Measurements from ENCODE around the gene IL32. TPM values are rescaled to one million over a fixed set of nuclear protein-coding genes. Genes with fewer than 3 reads are reported as not detected.
A peak's percentile ranks its signal among the peaks of the same experiment; 100 is the strongest.

Gene IL32
- total RNA-seq, 2 donors from 2014 or later, result 2.0 to 4.0 TPM

DNA sequence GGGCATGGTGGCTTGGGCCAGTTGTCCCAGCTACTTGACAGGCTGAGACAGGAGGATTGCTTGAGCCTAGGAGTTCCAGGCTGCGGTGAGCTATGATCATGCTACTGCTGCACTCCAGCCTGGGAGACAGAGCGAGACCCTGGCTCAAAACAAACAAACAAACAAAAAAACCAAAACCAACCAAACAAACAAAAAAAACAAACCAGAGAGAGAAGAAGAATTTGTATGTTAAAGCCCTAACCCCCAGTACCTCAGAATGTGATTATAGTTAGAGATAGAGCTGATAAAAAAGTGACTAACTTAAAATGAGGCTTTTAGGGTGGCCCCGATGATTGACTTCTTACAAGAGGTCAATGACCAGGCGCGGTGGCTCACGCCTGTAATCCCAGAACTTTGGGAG lies 20.7 kb upstream of the IL32 start:
- Histone ChIP-seq H3K9ac (ENCODE audit: extremely low read depth, low read length, poor library complexity, severe bottlenecking) (no peak overlapping the region), H3K4me1 (ENCODE audit: control insufficient read depth, insufficient read depth, low read length) (no peaks in the 10 kb centered on the region), H3K9me3 (ENCODE audit: control insufficient read depth, low read length) (no peaks in the 10 kb centered on the region), H3K27ac (ENCODE audit: low read depth, low read length) (no peak overlapping the region), H3K36me3 (ENCODE audit: control insufficient read depth, insufficient read depth, low read length) (no peaks in the 10 kb centered on the region), H3K27me3 (ENCODE audit: control insufficient read depth, insufficient read depth, low read length, poor library complexity, severe bottlenecking) (peaks cover 59% of the 10 kb centered on the region), H3K4me3 (ENCODE audit: low read length) (no peak overlapping the region)
- peak overlapping the region; percentile 63 for H3K4me3 Mint-ChIP-seq
- DNase-seq, result no peak
- H3K4me1 Mint-ChIP-seq, result peaks cover 4% of the 10 kb centered on the region
- H3K27ac Mint-ChIP-seq, result no peak overlapping the region
- H3K27me3 Mint-ChIP-seq (ENCODE audit: insufficient read depth), result peaks cover 53% of the 10 kb centered on the region
- H3K9me3 Mint-ChIP-seq, result no peaks in the 10 kb centered on the region
- 91 to 100% methylated on average over 2 to 5 of the region's 6 CpGs for WGBS, 2 experiments (ENCODE audit: insufficient coverage in 1 of 2, insufficient read length in 1 of 2)
- H3K36me3 Mint-ChIP-seq (ENCODE audit: low read depth), result no peaks in the 10 kb centered on the region
- TF ChIP-seq, protein P1, sequence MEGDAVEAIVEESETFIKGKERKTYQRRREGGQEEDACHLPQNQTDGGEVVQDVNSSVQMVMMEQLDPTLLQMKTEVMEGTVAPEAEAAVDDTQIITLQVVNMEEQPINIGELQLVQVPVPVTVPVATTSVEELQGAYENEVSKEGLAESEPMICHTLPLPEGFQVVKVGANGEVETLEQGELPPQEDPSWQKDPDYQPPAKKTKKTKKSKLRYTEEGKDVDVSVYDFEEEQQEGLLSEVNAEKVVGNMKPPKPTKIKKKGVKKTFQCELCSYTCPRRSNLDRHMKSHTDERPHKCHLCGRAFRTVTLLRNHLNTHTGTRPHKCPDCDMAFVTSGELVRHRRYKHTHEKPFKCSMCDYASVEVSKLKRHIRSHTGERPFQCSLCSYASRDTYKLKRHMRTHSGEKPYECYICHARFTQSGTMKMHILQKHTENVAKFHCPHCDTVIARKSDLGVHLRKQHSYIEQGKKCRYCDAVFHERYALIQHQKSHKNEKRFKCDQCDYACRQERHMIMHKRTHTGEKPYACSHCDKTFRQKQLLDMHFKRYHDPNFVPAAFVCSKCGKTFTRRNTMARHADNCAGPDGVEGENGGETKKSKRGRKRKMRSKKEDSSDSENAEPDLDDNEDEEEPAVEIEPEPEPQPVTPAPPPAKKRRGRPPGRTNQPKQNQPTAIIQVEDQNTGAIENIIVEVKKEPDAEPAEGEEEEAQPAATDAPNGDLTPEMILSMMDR (conservative IDR thresholded peaks at IDR 0.05), result no peak

GRCh38 chr16:3045758-3046640 lies 19.4 kb upstream of the IL32 start, which contains the start of gene MMP25:
Gene MMP25 (plus strand): TSS chr16:3046561. CDS start chr16:3046918, 357 bp downstream.
- peak within 1 kb of the TSS; percentile 66 for H3K27ac Mint-ChIP-seq
- H3K27me3 Mint-ChIP-seq (ENCODE audit: insufficient read depth), result peaks cover 62% of the 10 kb centered on the region
- TF ChIP-seq, protein P1 (conservative IDR thresholded peaks at IDR 0.05), result no peak

DNA sequence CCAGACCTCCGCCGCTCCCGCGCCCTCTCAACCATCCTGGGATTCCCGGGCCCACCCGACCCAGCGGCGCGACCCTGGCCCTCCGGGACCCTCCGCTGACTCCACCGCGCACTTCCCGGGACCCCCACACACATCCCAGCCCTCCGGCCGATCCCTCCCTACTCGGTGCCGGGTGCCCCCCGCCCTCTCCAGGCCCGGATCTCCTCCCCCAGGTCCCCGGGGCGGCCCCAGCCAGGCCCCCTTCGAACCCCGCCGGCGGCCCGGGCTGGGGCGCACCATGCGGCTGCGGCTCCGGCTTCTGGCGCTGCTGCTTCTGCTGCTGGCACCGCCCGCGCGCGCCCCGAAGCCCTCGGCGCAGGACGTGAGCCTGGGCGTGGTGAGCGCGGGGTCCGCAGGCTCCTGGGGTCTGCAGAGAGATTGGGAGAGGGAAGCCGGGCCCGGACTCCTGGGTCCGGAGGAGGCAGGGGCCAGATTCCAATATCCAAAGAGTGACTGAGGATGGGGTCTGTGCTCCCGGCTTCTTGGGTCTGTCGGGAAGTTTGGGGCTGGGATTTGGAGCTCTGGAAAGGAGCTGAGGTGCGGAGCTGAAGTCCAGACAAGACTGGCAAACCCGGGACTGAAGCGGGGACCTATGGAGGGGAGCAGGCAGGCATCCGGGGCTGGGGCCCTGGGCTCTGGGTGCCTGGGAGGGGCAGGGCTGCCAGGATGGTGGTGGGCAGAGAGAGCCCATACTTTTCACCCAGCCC lies 18.6 kb upstream of the IL32 start:
- 4% methylated on average over 19 to 54 of the region's 54 CpGs for WGBS, 2 experiments (ENCODE audit: insufficient coverage in 1 of 2, insufficient read length in 1 of 2)
- Histone ChIP-seq H3K9ac (ENCODE audit: extremely low read depth, low read length, poor library complexity, severe bottlenecking) (no peak overlapping the region), H3K4me1 (ENCODE audit: control insufficient read depth, insufficient read depth, low read length) (no peaks in the 10 kb centered on the region), H3K27ac (ENCODE audit: low read depth, low read length) (no peak overlapping the region), H3K27me3 (ENCODE audit: control insufficient read depth, insufficient read depth, low read length, poor library complexity, severe bottlenecking) (peaks cover 59% of the 10 kb centered on the region), H3K9me3 (ENCODE audit: control insufficient read depth, low read length) (no peaks in the 10 kb centered on the region), H3K36me3 (ENCODE audit: control insufficient read depth, insufficient read depth, low read length) (no peaks in the 10 kb centered on the region), H3K4me3 (ENCODE audit: low read length) (no peak overlapping the region)
- peaks cover 4% of the 10 kb centered on the region for H3K4me1 Mint-ChIP-seq
- peak; percentile 81 for DNase-seq
- H3K9me3 Mint-ChIP-seq, result no peaks in the 10 kb centered on the region
- H3K27me3 Mint-ChIP-seq (ENCODE audit: insufficient read depth), result peaks cover 67% of the 10 kb centered on the region
- H3K4me3 Mint-ChIP-seq, result peak overlapping the region; percentile 63
- H3K36me3 Mint-ChIP-seq (ENCODE audit: low read depth), result no peaks in the 10 kb centered on the region
- TF ChIP-seq, protein P1 (conservative IDR thresholded peaks at IDR 0.05), result no peak
- no peak overlapping the region for H3K27ac Mint-ChIP-seq

More at GRCh38 chr16:3045758-3046640, 19.4 kb upstream of the IL32 start, which contains the start of gene MMP25:
- Mint-ChIP-seq H3K4me3 (peak within 1 kb of the TSS; percentile 63), H3K4me1 (peaks cover 4% of the 10 kb centered on the region), H3K36me3 (ENCODE audit: low read depth) (no peaks in the 10 kb centered on the region), H3K9me3 (no peaks in the 10 kb centered on the region)
- Histone ChIP-seq H3K27ac (ENCODE audit: low read depth, low read length) (no peak within 1 kb of the TSS), H3K9ac (ENCODE audit: extremely low read depth, low read length, poor library complexity, severe bottlenecking) (no peak within 1 kb of the TSS), H3K4me1 (ENCODE audit: control insufficient read depth, insufficient read depth, low read length) (no peaks in the 10 kb centered on the region), H3K4me3 (ENCODE audit: low read length) (peak within 1 kb of the TSS; percentile 76), H3K27me3 (ENCODE audit: control insufficient read depth, insufficient read depth, low read length, poor library complexity, severe bottlenecking) (peaks cover 59% of the 10 kb centered on the region), H3K9me3 (ENCODE audit: control insufficient read depth, low read length) (no peaks in the 10 kb centered on the region), H3K36me3 (ENCODE audit: control insufficient read depth, insufficient read depth, low read length) (no peaks in the 10 kb centered on the region)
- peak; percentile 86 for DNase-seq
- WGBS, 2 experiments (ENCODE audit: insufficient coverage in 1 of 2, insufficient read length in 1 of 2), result 0% methylated on average over 14 to 86 of the region's 86 CpGs

All from endodermal cell (in vitro differentiated cells).